Stimulated activated CD8-positive, alpha-beta memory T cell treated with anti-CD3 and anti-CD28 coated beads, Interleukin-7, amount 100 ng/mL, for 1 hour (primary cell): ENCODE measurements around the gene JAKMIP1.

Source experiments
- DNase-seq, 2 donors: peaks; one replicate each; pipeline ENCODE4 v3.0.0-alpha.2; 2020; ENCODE audit warnings: low read depth in 2 of 2

JAKMIP1 gene

GRCh38 chr4:6042293-6043063 lies 157.9 kb downstream of the JAKMIP1 start:
- no peak for DNase-seq

GRCh38 chr4:6041800-6042199 lies 158.5 kb downstream of the JAKMIP1 start:
- DNase-seq = no peak

- no peak for DNase-seq
These were observed 161.6 kb downstream of the JAKMIP1 start for GRCh38 chr4:6038711-6039110.

GRCh38 chr4:6035786-6036185 lies 164.6 kb downstream of the JAKMIP1 start:
- DNase-seq = no peak

- no peak for DNase-seq
These were observed 167.0 kb downstream of the JAKMIP1 start for GRCh38 chr4:6033381-6033780.

GRCh38 chr4:6032249-6033244 lies 167.8 kb downstream of the JAKMIP1 start:
- no peak for DNase-seq

- no peak for DNase-seq
These were observed 168.5 kb downstream of the JAKMIP1 start for GRCh38 chr4:6031846-6032245.

GRCh38 chr4:6030679-6031078 lies 169.7 kb downstream of the JAKMIP1 start:
- no peak for DNase-seq

- no peak for DNase-seq
These were observed 171.1 kb downstream of the JAKMIP1 start for GRCh38 chr4:6029254-6029653.

- no peak for DNase-seq
These were observed 172.2 kb downstream of the JAKMIP1 start for GRCh38 chr4:6028168-6028567.

GRCh38 chr4:6027392-6027791 lies 173.0 kb downstream of the JAKMIP1 start:
- DNase-seq = no peak

GRCh38 chr4:6024313-6024960 lies 175.9 kb downstream of the JAKMIP1 start:
- no peak for DNase-seq

- no peak for DNase-seq
These were observed 176.6 kb downstream of the JAKMIP1 start for GRCh38 chr4:6023731-6024130.

GRCh38 chr4:6022607-6023288 lies 177.6 kb downstream of the JAKMIP1 start:
- DNase-seq = no peak

- DNase-seq = no peak
These were observed 178.3 kb downstream of the JAKMIP1 start for GRCh38 chr4:6021831-6022606.

- DNase-seq = no peak
These were observed 179.7 kb downstream of the JAKMIP1 start for GRCh38 chr4:6020613-6021012.

- no peak for DNase-seq
These were observed 180.8 kb downstream of the JAKMIP1 start for GRCh38 chr4:6019316-6020263.

- no peak for DNase-seq
These were observed 182.0 kb downstream of the JAKMIP1 start, which contains the start of gene C4orf50 for GRCh38 chr4:6018331-6018730. Gene C4orf50 (minus strand): TSS chr4:6018431.

GRCh38 chr4:6017800-6018199 lies 182.5 kb downstream of the JAKMIP1 start:
- no peak for DNase-seq

- no peak for DNase-seq
These were observed 183.3 kb downstream of the JAKMIP1 start for GRCh38 chr4:6017030-6017429.
